NCI-H1092 treated with DMSO at 0.1 percent for 48 hours (cell line): ENCODE data around the gene MLST8.
"Not testable (repeated sequence)": the region's sequence is repeated elsewhere in the genome, so short reads cannot be mapped to it uniquely, and the experiment has no call there.

Experiments used
- DNase-seq: peaks from one replicate; lab custom pipeline; 2025; lab: John Stamatoyannopoulos, UW

Gene MLST8

GRCh38 chr16:2190659-2191445 is 14.4 kb upstream of the MLST8 start:
- DNase-seq = no peak

GRCh38 chr16:2191446-2191706 is 13.9 kb upstream of the MLST8 start:
- no peak for DNase-seq

GRCh38 chr16:2194166-2194834 is 11.0 kb upstream of the MLST8 start:
- DNase-seq = no peak

GRCh38 chr16:2194852-2195321 is 10.4 kb upstream of the MLST8 start:
- DNase-seq = peak; percentile 74

- DNase-seq = no peak
These were observed 9.7 kb upstream of the MLST8 start for GRCh38 chr16:2195322-2196161.

- DNase-seq = no peak
These were observed 8.9 kb upstream of the MLST8 start, which contains the start of gene CASKIN1 for GRCh38 chr16:2196162-2196980. Gene CASKIN1, minus strand, starts transcription at chr16:2196605. Its CDS starts 173 bp downstream, at chr16:2196432.

GRCh38 chr16:2196981-2197511 is 8.2 kb upstream of the MLST8 start:
- no peak for DNase-seq

- no peak for DNase-seq
These were observed 7.5 kb upstream of the MLST8 start for GRCh38 chr16:2197765-2198164.

- no peak for DNase-seq
These were observed 7.0 kb upstream of the MLST8 start for GRCh38 chr16:2198283-2198682.

- no peak for DNase-seq
These were observed 6.2 kb upstream of the MLST8 start for GRCh38 chr16:2199095-2199494.

- no peak for DNase-seq
These were observed 5.6 kb upstream of the MLST8 start for GRCh38 chr16:2199621-2200139.

- DNase-seq = no peak
These were observed 4.9 kb upstream of the MLST8 start for GRCh38 chr16:2200313-2200712.

GRCh38 chr16:2203119-2203688 is 2.0 kb upstream of the MLST8 start:
- DNase-seq = not testable (repeated sequence)

GRCh38 chr16:2204416-2205103 is 694 bp upstream of the MLST8 start:
- DNase-seq = no peak

- DNase-seq = no peak
These were observed 686 bp downstream of the MLST8 start for GRCh38 chr16:2205967-2206313.

GRCh38 chr16:2206420-2206779 is 1.1 kb downstream of the MLST8 start:
- DNase-seq = no peak

GRCh38 chr16:2206780-2207433 is 1.7 kb downstream of the MLST8 start:
- DNase-seq = no peak

- no peak for DNase-seq
These were observed 2.6 kb downstream of the MLST8 start for GRCh38 chr16:2207872-2208271.

GRCh38 chr16:2208308-2208707 is 3.1 kb downstream of the MLST8 start:
- DNase-seq = peak; percentile 73

GRCh38 chr16:2208772-2209171 is 3.5 kb downstream of the MLST8 start:
- no peak for DNase-seq
